ENCODE data around the gene BIRC2. TPM values are rescaled to one million over a fixed set of nuclear protein-coding genes. Genes with fewer than 3 reads are reported as not detected.

The BIRC2 gene
- total and polyA plus RNA-seq, 3 experiments from 2014 or later = 35.2 to 42.8 (median 40.3) TPM

DNA sequence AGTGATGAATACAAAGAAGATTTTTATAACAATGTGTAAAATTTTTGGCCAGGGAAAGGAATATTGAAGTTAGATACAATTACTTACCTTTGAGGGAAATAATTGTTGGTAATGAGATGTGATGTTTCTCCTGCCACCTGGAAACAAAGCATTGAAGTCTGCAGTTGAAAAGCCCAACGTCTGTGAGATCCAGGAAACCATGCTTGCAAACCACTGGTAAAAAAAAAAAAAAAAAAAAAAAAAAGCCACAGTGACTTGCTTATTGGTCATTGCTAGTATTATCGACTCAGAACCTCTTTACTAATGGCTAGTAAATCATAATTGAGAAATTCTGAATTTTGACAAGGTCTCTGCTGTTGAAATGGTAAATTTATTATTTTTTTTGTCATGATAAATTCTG lies 24.5 kb upstream of the BIRC2 start:
- no peaks in the 10 kb centered on the region for H3K9me3 Mint-ChIP-seq
- ChIA-PET CTCF (interaction anchor here (0.8 to 5.4 kb wide), 4 partner anchors 19 to 39 kb away, joined by 3 to 48 read pairs (median 20); no protein-coding TSS in a partner anchor), POLR2A (no interaction called here)
- Histone ChIP-seq H3K27ac (ENCODE audit: low read depth, low read length) (no peak overlapping the region), H3K9me3 (ENCODE audit: low read length) (no peaks in the 10 kb centered on the region), H3K4me3 (ENCODE audit: low read length) (no peak overlapping the region), H3K36me3 (ENCODE audit: insufficient read depth, low read length) (peaks cover 23% of the 10 kb centered on the region), H3K4me1 (ENCODE audit: insufficient read depth, low read length) (peaks cover 45% of the 10 kb centered on the region), H3K27me3 (ENCODE audit: insufficient read depth, low read length, poor library complexity, severe bottlenecking) (no peaks in the 10 kb centered on the region)
- peaks cover 0 to 80% (median 24%) of the 10 kb centered on the region in 3 donors for H3K36me3 Mint-ChIP-seq
- DNase-seq = peak in 2 of 5 donors; percentile 34 to 36
- H3K27me3 Mint-ChIP-seq = peaks cover 0 to under 1% of the 10 kb centered on the region in 2 donors
- H3K4me3 Mint-ChIP-seq = peak overlapping the region; percentile 75 to 89 (median 80)
- H3K4me1 Mint-ChIP-seq = peaks cover 53 to 78% (median 73%) of the 10 kb centered on the region in 3 donors
- peak overlapping the region; percentile 71 to 98 (median 94) for H3K27ac Mint-ChIP-seq

DNA sequence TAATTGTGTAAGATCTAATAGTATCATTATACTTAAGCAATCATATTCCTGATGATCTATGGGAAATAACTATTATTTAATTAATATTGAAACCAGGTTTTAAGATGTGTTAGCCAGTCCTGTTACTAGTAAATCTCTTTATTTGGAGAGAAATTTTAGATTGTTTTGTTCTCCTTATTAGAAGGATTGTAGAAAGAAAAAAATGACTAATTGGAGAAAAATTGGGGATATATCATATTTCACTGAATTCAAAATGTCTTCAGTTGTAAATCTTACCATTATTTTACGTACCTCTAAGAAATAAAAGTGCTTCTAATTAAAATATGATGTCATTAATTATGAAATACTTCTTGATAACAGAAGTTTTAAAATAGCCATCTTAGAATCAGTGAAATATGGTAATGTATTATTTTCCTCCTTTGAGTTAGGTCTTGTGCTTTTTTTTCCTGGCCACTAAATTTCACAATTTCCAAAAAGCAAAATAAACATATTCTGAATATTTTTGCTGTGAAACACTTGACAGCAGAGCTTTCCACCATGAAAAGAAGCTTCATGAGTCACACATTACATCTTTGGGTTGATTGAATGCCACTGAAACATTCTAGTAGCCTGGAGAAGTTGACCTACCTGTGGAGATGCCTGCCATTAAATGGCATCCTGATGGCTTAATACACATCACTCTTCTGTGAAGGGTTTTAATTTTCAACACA lies 23.3 kb upstream of the BIRC2 start:
- Histone ChIP-seq H3K4me3 (ENCODE audit: low read length) (no peak overlapping the region), H3K9me3 (ENCODE audit: low read length) (no peaks in the 10 kb centered on the region), H3K4me1 (ENCODE audit: insufficient read depth, low read length) (peaks cover 45% of the 10 kb centered on the region), H3K36me3 (ENCODE audit: insufficient read depth, low read length) (peaks cover 33% of the 10 kb centered on the region), H3K27ac (ENCODE audit: low read depth, low read length) (no peak overlapping the region), H3K27me3 (ENCODE audit: insufficient read depth, low read length, poor library complexity, severe bottlenecking) (no peaks in the 10 kb centered on the region)
- ChIA-PET POLR2A (no interaction called here), CTCF (interaction anchor here (2.1 kb wide), 1 partner anchor 30 kb away, joined by 11 read pairs; no protein-coding TSS in a partner anchor)
- no peaks in the 10 kb centered on the region for H3K27me3 Mint-ChIP-seq
- peaks cover 45 to 81% (median 73%) of the 10 kb centered on the region in 3 donors for H3K4me1 Mint-ChIP-seq
- H3K27ac Mint-ChIP-seq = peak overlapping the region in 7 of 8 donors; percentile 40 to 93 (median 66)
- no peaks in the 10 kb centered on the region for H3K9me3 Mint-ChIP-seq
- peaks cover 0 to 83% (median 23%) of the 10 kb centered on the region in 3 donors for H3K36me3 Mint-ChIP-seq
- peak overlapping the region in 2 of 7 donors; percentile 29 to 44 for H3K4me3 Mint-ChIP-seq
- DNase-seq = no peak

DNA sequence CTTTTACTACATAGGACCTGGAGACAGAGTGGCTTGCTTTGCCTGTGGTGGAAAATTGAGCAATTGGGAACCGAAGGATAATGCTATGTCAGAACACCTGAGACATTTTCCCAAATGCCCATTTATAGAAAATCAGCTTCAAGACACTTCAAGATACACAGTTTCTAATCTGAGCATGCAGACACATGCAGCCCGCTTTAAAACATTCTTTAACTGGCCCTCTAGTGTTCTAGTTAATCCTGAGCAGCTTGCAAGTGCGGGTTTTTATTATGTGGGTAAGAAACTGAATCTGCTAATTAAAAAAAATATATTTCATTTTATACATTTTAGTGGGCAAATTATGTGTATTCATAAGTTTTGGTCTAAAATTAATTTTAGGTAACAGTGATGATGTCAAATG lies 21.9 kb upstream of the BIRC2 start:
- H3K27ac ChIP-seq (ENCODE audit: low read depth, low read length) = no peak overlapping the region
- Mint-ChIP-seq H3K36me3 (peaks cover 4 to 85% (median 27%) of the 10 kb centered on the region in 3 donors), H3K9me3 (no peaks in the 10 kb centered on the region), H3K4me3 (peak overlapping the region in 2 of 7 donors; percentile 44 to 48), H3K4me1 (peaks cover 43 to 87% (median 68%) of the 10 kb centered on the region in 3 donors), H3K27ac (peak overlapping the region; percentile 23 to 82 (median 62)), H3K27me3 (no peaks in the 10 kb centered on the region)
- H3K9me3 ChIP-seq (ENCODE audit: low read length) = no peaks in the 10 kb centered on the region
- H3K27me3 ChIP-seq (ENCODE audit: insufficient read depth, low read length, poor library complexity, severe bottlenecking) = no peaks in the 10 kb centered on the region
- POLR2A ChIA-PET = no interaction called here
- DNase-seq = no peak
- CTCF ChIA-PET = interaction anchor here (2.1 kb wide), 1 partner anchor 31 kb away, joined by 11 read pairs; no protein-coding TSS in a partner anchor
- peaks cover 43% of the 10 kb centered on the region for H3K36me3 ChIP-seq (ENCODE audit: insufficient read depth, low read length)
- peaks cover 40% of the 10 kb centered on the region for H3K4me1 ChIP-seq (ENCODE audit: insufficient read depth, low read length)
- H3K4me3 ChIP-seq (ENCODE audit: low read length) = no peak overlapping the region

DNA sequence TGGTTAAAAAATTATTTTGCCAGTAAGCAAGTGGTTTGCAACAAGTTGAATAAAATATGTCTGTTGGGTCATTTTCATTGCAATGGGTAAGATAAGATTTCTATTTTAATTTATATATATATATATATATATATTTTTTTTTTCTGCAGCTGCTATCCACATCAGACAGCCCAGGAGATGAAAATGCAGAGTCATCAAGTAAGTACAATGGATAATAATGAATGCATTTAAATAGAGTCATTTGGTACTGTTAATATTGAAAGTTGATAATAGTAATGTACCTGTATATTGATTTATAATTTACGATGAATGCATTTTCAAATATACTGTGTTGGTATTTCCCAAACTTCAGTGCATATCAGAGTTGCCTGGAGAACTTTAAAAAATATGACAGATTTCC lies 18.3 kb upstream of the BIRC2 start:
- no peak overlapping the region for H3K4me3 Mint-ChIP-seq
- POLR2A ChIA-PET = no interaction called here
- H3K36me3 Mint-ChIP-seq = peaks cover 8 to 89% (median 27%) of the 10 kb centered on the region in 3 donors
- DNase-seq = no peak
- peak overlapping the region in 4 of 8 donors; percentile 46 to 77 (median 53) for H3K27ac Mint-ChIP-seq
- CTCF ChIA-PET = no interaction called here
- H3K9me3 ChIP-seq (ENCODE audit: low read length) = no peaks in the 10 kb centered on the region
- no peak overlapping the region for H3K27ac ChIP-seq (ENCODE audit: low read depth, low read length)
- no peaks in the 10 kb centered on the region for H3K27me3 Mint-ChIP-seq
- peaks cover 61% of the 10 kb centered on the region for H3K36me3 ChIP-seq (ENCODE audit: insufficient read depth, low read length)
- peaks cover 18% of the 10 kb centered on the region for H3K4me1 ChIP-seq (ENCODE audit: insufficient read depth, low read length)
- H3K9me3 Mint-ChIP-seq = no peaks in the 10 kb centered on the region
- no peak overlapping the region for H3K4me3 ChIP-seq (ENCODE audit: low read length)
- peaks cover 19 to 70% (median 52%) of the 10 kb centered on the region in 3 donors for H3K4me1 Mint-ChIP-seq
- no peaks in the 10 kb centered on the region for H3K27me3 ChIP-seq (ENCODE audit: insufficient read depth, low read length, poor library complexity, severe bottlenecking)

DNA sequence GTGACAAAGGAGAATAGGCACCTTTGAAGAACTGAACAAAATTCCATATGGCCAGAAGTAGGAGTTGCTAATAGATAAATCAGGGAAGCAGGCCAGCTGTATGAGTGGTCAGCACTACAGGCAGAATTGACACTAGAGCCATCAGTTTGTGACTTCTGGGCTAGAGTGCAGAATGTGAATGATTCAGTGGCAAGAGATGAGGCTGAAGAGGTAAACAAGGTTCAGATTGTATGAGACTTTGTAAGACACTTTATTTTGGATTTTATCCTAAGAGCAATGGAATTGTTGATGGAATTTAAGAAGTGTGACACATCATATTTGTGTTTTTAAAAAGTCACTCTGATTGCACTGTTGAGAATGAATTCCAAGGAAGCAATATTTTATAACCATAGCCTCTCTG lies 16.8 kb upstream of the BIRC2 start:
- ChIA-PET CTCF (no interaction called here), POLR2A (no interaction called here)
- DNase-seq = no peak
- Mint-ChIP-seq H3K4me3 (no peak overlapping the region), H3K4me1 (peaks cover 10 to 55% (median 43%) of the 10 kb centered on the region in 3 donors), H3K27me3 (no peaks in the 10 kb centered on the region), H3K9me3 (no peaks in the 10 kb centered on the region), H3K27ac (peak overlapping the region; percentile 11 to 90 (median 64)), H3K36me3 (peaks cover 8 to 84% (median 31%) of the 10 kb centered on the region in 3 donors)
- Histone ChIP-seq H3K4me1 (ENCODE audit: insufficient read depth, low read length) (peaks cover 4% of the 10 kb centered on the region), H3K36me3 (ENCODE audit: insufficient read depth, low read length) (peaks cover 49% of the 10 kb centered on the region), H3K9me3 (ENCODE audit: low read length) (no peaks in the 10 kb centered on the region), H3K27ac (ENCODE audit: low read depth, low read length) (no peak overlapping the region), H3K27me3 (ENCODE audit: insufficient read depth, low read length, poor library complexity, severe bottlenecking) (no peaks in the 10 kb centered on the region), H3K4me3 (ENCODE audit: low read length) (no peak overlapping the region)

DNA sequence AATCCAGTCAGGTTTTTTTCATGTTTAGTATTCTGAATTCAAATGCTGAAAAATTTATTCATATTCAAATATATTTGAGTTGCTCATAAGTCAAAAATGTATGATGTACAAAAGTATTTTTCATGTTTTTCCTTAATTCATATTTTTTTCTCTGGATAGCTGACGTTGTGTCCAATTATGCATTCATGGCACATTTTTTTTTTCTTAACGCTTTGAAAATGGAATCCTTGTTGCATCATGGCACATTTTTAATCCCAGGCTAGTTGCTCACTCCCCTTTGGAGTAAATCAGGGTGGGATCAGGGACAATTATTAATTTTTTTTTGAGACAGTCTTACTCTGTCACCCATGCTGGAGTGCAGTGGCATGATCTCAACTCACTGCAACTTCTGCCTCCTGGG lies 15.7 kb upstream of the BIRC2 start:
- Histone ChIP-seq H3K27ac (ENCODE audit: low read depth, low read length) (no peak overlapping the region), H3K4me3 (ENCODE audit: low read length) (no peak overlapping the region), H3K9me3 (ENCODE audit: low read length) (no peaks in the 10 kb centered on the region), H3K4me1 (ENCODE audit: insufficient read depth, low read length) (peaks cover 4% of the 10 kb centered on the region), H3K36me3 (ENCODE audit: insufficient read depth, low read length) (peaks cover 56% of the 10 kb centered on the region), H3K27me3 (ENCODE audit: insufficient read depth, low read length, poor library complexity, severe bottlenecking) (no peaks in the 10 kb centered on the region)
- no peak for DNase-seq
- no peaks in the 10 kb centered on the region for H3K9me3 Mint-ChIP-seq
- H3K36me3 Mint-ChIP-seq = peaks cover 8 to 80% (median 31%) of the 10 kb centered on the region in 3 donors
- no peaks in the 10 kb centered on the region for H3K27me3 Mint-ChIP-seq
- peaks cover 7 to 44% (median 33%) of the 10 kb centered on the region in 3 donors for H3K4me1 Mint-ChIP-seq
- no peak overlapping the region for H3K4me3 Mint-ChIP-seq
- ChIA-PET POLR2A (no interaction called here), CTCF (interaction anchor here (1.4 to 6.2 kb wide), 3 partner anchors 11 to 37 kb away, joined by 4 to 20 read pairs (median 10); no protein-coding TSS in a partner anchor)
- H3K27ac Mint-ChIP-seq = peak overlapping the region in 3 of 8 donors; percentile 43 to 77 (median 54)

DNA sequence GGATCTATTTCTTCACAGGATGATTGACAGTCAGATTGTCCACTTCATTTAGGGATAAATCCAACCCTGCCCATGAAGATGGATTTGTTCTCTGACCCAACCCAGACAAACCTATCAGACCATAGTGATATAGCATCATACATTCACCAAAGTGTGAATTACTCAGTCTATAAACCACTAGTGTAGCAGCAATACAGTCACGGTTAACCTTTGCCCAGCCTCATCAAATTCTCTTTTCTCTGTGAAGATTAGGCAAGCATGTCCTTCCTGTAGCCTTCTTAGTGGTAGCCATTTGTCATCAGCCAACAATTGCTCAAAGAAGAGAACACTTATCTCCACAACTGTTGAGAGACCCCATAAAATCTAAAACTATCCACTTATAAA lies 14.4 kb upstream of the BIRC2 start:
- Mint-ChIP-seq H3K4me1 (peaks cover 5 to 35% (median 28%) of the 10 kb centered on the region in 3 donors), H3K27ac (peak overlapping the region in 6 of 8 donors; percentile 13 to 81 (median 66)), H3K9me3 (no peaks in the 10 kb centered on the region), H3K27me3 (no peaks in the 10 kb centered on the region), H3K36me3 (peaks cover 8 to 79% (median 31%) of the 10 kb centered on the region in 3 donors), H3K4me3 (no peak overlapping the region)
- no peak overlapping the region for H3K4me3 ChIP-seq (ENCODE audit: low read length)
- H3K4me1 ChIP-seq (ENCODE audit: insufficient read depth, low read length) = peaks cover 4% of the 10 kb centered on the region
- DNase-seq = no peak
- no peak overlapping the region for H3K27ac ChIP-seq (ENCODE audit: low read depth, low read length)
- CTCF ChIA-PET = interaction anchor here (0.8 to 6.2 kb wide), 5 partner anchors 9 to 45 kb away, joined by 3 to 20 read pairs (median 4); no protein-coding TSS in a partner anchor
- no peaks in the 10 kb centered on the region for H3K27me3 ChIP-seq (ENCODE audit: insufficient read depth, low read length, poor library complexity, severe bottlenecking)
- peaks cover 55% of the 10 kb centered on the region for H3K36me3 ChIP-seq (ENCODE audit: insufficient read depth, low read length)
- no peaks in the 10 kb centered on the region for H3K9me3 ChIP-seq (ENCODE audit: low read length)
- POLR2A ChIA-PET = no interaction called here

DNA sequence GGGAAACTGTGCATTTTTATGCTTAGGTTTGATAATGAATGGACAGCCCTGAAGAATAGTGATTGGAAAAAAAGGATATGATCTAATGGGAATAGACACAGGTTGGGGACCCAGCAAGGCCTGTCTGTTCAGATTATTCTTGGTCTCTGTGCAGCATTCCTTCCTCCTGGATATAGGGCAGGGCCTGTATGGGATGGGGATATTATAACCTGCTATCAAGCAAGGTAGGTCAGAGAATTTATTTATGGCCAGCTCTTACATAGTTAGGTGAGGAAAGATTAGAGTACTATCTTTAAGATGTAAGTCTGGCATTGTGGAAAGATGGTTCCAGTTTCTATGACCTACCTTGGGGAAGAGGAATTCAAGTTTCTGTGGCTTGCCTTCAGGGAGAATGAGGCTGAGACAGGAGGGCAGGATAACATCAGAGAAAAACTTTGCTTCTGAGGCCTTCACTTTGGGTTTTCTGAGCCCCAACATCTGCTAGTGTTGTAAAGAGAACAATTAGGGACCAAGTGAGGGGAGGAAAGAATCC lies 8.5 kb upstream of the BIRC2 start:
- H3K4me1 ChIP-seq (ENCODE audit: insufficient read depth, low read length) = no peaks in the 10 kb centered on the region
- no peaks in the 10 kb centered on the region for H3K9me3 ChIP-seq (ENCODE audit: low read length)
- Mint-ChIP-seq H3K4me3 (no peak overlapping the region), H3K4me1 (peaks cover 6 to 20% (median 14%) of the 10 kb centered on the region in 3 donors), H3K27ac (peak overlapping the region; percentile 6 to 80 (median 64)), H3K36me3 (peaks cover 0 to 50% (median 17%) of the 10 kb centered on the region in 3 donors), H3K27me3 (no peaks in the 10 kb centered on the region), H3K9me3 (no peaks in the 10 kb centered on the region)
- no peak for DNase-seq
- H3K27me3 ChIP-seq (ENCODE audit: insufficient read depth, low read length, poor library complexity, severe bottlenecking) = no peaks in the 10 kb centered on the region
- H3K4me3 ChIP-seq (ENCODE audit: low read length) = no peak overlapping the region
- POLR2A ChIA-PET = no interaction called here
- CTCF ChIA-PET = interaction anchor here (1.8 to 8.1 kb wide), 2 partner anchors 44 to 51 kb away, joined by 6 to 72 read pairs; no protein-coding TSS in a partner anchor
- H3K36me3 ChIP-seq (ENCODE audit: insufficient read depth, low read length) = peaks cover 29% of the 10 kb centered on the region
- H3K27ac ChIP-seq (ENCODE audit: low read depth, low read length) = no peak overlapping the region

Data from CD8-positive, alpha-beta memory T cell (primary cell).